GM18498 (cell line): ENCODE data around the gene GRIA4.

Experiments used
- ATAC-seq: cut with Tn5 transposase; IDR thresholded peaks from one replicate; pipeline ENCODE4 v1.9.1; 2021; ENCODE audit warnings: mild to moderate bottlenecking, moderate library complexity; ENCODE audit not compliant: unreplicated experiment

Gene GRIA4

GRCh38 chr11:105635466-105635865, 25.6 kb downstream of the GRIA4 start:
- no peak for ATAC-seq

DNA sequence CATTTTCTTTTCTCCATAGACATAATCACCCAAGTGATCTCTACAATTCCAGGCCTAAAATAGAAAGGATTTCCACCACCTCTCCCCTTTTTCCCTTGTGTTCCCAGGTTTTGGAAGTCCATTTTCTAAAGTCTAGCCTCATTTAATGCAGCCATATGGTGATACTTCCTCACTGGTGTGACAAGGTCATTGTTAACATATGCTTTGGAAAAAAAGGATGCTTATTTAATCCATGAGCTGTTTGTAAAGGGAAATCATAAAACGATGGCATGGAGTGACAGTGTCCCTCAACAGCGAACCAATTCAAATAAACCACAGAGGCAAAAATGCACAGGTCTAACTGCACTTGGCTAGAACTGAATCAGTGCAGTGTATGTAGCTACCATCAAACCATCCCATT, 26.6 kb downstream of the GRIA4 start:
- no peak for ATAC-seq

- no peak for ATAC-seq
Observed at GRCh38 chr11:105639527-105639926, 29.7 kb downstream of the GRIA4 start.

DNA sequence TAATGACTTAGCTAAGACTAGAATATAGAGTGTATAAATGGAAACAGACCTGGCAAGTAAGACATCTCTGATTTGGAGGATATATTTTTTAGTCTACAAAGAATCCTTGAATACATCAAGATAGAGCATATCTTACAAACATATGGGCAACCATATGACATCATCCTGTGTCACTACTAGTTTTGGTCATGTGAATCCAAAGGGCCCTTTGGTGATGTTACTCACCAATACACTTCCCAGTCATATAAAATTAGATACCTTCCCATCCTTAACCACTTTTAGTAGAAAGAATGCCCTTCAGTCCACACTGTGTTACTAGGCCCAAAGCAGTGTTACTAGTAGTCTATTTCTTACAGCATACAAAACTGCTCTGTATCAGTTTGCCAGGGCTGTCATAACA, 31.6 kb downstream of the GRIA4 start:
- ATAC-seq, result no peak

GRCh38 chr11:105642870-105643269, 33.0 kb downstream of the GRIA4 start:
- no peak for ATAC-seq

- no peak for ATAC-seq
Observed at GRCh38 chr11:105644839-105645573, 35.1 kb downstream of the GRIA4 start.

- no peak for ATAC-seq
Observed at GRCh38 chr11:105647780-105648179, 37.9 kb downstream of the GRIA4 start.

DNA sequence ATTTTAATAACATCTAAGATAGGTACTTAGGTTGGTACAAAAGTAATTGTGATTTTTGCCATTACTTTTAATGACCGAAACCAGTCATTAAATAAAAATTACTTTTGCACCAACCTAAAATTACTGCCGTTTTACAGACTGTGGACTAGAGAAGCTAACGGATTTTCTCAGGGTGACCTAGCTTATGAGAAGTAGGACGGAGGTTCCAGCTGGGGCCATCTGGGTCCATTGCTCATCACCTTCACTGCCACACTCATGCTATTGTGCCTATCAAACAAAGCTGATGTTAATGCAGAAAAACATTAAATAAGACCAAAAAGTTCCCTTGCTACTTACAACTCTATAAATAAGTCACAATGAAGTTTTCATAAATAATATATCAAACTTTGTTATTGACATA, 38.9 kb downstream of the GRIA4 start:
- ATAC-seq, result no peak

DNA sequence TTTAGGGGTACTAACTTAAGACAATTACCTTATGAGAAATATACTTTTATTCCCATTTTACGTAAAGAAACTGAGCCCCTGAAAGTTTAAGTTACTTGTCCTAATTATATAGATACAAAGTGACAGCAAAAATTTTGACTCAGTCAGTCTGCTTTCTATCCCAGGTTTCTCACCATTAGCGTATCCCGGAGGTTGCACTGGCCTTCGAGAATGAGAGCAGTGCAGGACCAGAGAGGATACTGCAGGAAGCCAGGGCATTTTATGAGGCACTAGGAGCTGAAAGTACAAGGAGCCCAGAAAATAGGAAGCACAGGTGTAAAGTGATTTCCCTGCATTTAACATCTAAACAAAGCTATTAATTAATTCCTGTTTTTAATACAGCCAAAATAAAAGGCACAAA, 55.4 kb downstream of the GRIA4 start:
- ATAC-seq, result no peak

- ATAC-seq, result no peak
Observed at GRCh38 chr11:105667441-105667840, 57.6 kb downstream of the GRIA4 start.

DNA sequence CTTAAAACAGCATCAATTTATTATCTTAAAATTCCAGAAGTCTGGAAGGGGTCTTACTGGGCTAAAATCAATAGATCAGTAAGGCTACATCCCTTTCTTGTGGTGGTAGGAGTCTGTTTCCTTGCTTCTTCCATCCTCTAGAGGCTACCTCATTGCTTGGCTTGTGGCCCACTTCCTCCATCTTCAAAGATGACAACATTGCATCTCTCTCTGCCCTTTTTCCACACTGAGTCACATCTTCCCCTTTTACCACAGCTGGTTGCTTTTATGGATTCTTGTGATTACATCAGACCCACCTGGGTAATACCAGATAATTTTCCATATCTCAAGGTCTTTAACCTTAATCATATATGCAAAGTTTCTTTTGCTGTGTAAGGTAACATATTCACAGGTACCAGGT, 60.9 kb downstream of the GRIA4 start:
- ATAC-seq, result no peak

GRCh38 chr11:105673089-105673488, 63.2 kb downstream of the GRIA4 start:
- no peak for ATAC-seq

DNA sequence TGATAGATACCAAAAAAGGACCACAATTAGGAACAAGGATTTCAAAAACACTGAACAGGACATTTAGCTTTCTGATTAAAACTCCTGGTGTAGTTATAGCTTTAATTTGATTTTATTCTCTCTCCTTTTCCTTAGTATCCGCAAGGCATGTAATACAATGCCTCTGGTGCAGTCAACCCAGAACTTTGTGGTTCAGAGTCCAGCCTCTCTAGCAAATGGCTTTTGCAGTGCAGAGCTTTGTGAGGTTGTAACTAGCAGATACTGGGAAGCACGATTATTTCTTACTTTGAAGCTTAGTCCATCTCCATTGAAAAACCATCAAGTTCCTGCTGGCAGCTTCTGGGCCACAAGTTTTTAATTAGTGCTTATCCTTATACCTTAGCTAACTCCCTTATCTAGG, 79.8 kb downstream of the GRIA4 start:
- no peak for ATAC-seq

DNA sequence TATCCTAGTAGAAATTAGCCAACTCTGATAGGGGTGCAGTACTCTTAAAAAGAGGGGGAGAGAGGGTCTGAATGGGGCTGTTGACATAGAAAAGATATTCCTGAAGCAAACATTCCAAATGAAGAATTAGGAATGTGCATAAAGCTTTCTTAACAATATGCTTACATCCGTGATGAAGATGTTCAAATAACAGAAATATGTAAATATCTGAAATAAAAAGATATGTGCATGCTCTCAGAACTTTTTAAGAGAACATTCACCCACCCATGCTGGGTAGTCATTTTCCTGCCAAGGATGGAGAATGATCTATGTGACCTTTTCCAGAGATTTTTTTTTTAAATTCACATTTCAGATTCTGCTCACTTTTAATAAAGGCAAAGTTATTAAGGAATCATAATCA, 80.6 kb downstream of the GRIA4 start:
- no peak for ATAC-seq

DNA sequence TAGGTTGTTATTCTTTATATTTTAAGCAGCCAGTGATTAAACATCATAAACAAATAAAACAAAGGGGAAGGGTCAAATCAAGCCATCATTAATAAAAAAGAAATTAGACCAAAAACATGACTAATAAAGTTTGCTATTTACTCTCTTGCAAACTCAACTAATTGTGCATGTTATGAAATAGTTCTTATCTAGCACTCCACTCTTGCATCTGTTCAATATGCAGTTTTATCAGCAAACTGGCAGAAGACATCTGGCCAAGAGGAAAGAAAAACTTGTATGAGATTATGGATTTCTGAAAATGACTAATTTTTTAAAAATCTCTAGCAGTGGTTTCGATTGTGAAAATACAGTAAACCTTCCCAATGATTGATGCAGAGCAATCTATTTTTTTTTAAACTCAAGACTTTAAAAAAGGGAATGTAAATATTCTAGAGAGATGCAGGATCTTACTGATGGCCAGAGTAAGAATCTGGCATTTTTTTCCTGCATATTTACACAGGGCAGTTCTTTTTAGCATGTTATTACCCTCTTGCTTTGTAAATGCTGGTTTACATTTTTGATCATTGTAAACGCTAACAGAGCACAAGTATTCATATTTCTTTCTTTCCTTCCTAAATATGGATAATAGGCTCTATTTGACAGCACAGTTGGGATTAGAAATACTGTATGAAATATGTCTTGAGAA, 83.3 kb downstream of the GRIA4 start:
- ATAC-seq, result no peak

DNA sequence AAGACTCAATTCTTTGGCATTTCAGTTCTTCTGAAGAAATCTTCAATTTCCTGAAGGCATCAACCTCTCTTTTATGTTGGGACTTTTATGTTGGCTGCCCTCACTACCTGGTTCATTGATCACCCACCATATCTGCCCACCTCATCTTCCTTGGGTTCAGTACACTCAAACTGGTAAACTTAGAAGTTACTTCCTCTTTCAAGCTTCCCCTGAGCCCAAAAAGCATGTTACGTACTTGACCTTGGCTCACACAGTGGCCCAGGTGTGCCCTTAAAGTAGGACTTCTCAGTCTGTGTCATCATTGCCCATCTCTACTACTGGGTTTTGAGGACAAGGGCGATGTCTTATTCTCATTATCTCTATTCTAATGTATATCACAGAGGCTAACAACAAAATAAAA, 86.1 kb downstream of the GRIA4 start:
- no peak for ATAC-seq

DNA sequence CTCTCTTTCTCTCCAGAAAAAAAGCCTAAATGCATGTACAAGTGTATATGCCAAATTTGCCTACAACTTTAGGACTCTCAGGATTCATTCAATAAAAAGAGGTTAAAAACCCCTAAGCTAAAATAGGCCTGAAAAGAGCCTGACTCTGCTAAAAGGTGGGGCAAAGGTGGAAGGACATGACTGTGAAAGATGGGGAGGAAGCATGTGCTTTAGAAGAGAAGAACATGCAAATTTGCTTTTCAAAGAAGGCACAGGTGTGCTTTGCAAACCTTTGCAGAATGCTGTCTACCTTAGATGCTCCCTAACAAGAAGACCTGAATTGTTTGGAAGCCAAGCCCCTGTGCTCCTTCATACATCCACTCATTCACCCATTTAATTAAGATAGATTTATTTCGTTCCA, 87.4 kb downstream of the GRIA4 start:
- ATAC-seq, result no peak

- no peak for ATAC-seq
Observed at GRCh38 chr11:105699203-105699602, 89.3 kb downstream of the GRIA4 start.

- no peak for ATAC-seq
Observed at GRCh38 chr11:105700271-105700670, 90.4 kb downstream of the GRIA4 start.

DNA sequence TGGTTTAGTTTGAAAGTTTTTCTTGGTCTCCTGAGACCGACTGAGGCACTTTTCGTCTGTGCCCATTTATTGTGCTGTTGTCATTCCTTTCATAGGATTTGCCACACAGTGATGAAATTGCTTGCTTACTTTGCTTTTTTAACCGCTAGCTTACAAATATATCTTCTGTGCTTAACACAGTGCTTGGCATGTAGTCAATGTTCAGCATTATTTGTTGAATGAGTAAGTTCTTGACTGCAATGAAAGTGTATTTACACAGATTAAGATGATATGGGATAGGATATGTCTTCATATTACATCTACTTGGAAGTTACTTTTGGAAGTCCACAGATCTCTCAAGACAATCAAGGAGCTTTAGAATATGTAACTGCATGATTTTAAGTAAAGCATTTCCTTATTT, 91.2 kb downstream of the GRIA4 start:
- ATAC-seq, result no peak

DNA sequence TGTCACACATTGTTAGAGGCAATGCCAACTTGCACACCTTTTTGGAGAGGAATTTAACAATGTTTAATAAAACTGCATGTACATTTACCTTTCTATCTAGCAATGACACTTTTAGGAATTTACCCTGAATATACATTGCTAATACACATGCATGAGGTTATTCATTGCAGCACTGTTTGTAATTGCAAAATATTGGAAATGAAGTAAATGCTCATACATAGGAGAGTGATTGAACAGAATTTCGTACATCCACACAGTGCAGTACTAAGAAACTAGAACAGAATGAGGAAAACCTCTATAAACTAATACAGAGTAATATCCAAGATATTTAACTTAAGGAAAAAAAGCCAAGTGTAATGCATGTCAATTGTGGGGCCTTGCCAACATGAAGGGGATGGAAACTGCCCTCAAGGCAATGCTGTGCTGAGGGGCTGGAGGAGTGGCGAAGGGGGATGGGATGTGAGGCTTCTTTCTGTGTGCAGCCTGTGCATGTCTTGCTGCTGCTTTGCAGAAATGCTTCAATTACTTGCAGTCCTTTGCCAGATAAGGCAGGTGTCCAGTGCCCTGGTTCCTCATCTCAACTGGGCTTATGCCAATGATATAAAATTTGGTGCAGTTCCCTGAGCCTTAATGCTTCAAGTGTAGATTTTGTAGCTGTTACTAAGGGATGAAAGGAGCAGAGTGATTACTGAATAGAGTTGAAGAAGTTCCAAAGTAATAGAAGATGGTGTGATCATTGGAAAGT, 96.1 kb downstream of the GRIA4 start:
- no peak for ATAC-seq

- no peak for ATAC-seq
Observed at GRCh38 chr11:105713106-105713505, 103.2 kb downstream of the GRIA4 start.
